ENCODE data around the gene PALLD.

Gene PALLD

DNA sequence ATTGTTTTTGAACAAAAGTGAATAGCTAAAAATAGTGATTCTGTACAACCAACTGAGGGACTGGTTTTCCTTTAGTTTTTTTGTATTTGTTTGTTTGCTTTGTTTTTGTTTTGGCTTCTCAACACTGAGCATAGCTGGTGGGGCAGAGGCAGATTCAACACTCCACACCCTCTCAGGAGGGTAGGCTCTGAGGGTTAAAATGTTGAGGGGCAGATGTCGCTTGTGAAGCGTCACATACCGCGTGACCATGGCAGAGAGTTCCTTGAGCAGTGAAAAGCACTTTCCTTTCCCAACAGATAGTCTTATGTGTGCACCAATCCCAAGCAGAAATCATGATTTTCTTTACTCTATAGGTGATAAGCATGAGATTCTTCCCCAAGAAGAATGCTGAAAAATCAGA is 155.0 kb downstream of the PALLD start:
- TF ChIP-seq ZNF114 (tag by site-specific recombination; IDR thresholded peaks at IDR 0.05) (no peak), ZNF433 (tag by site-specific recombination; IDR thresholded peaks at IDR 0.05; ENCODE audit: low read depth) (no peak)
- Histone ChIP-seq H3K4me1 (ENCODE audit: control insufficient read depth, insufficient read depth, low read length) (peaks cover 24% of the 10 kb centered on the region), H3K4me3 (ENCODE audit: low read depth, low read length) (no peak overlapping the region), H3K36me3 (ENCODE audit: control insufficient read depth in 2 of 2, insufficient read depth in 1 of 2, low read length in 2 of 2) (no peaks in the 10 kb centered on the region), H3K9me3 (ENCODE audit: control insufficient read depth, insufficient read depth, low read depth, low read length) (no peaks in the 10 kb centered on the region), H3K27ac (ENCODE audit: extremely low read depth, low read depth, low read length) (no peak overlapping the region)
- ChIA-PET POLR2A (no interaction called here), CTCF (no interaction called here)

GRCh38 chr4:168652755-168653154 is 155.9 kb downstream of the PALLD start:
- TF ChIP-seq ZNF639 (tag by site-specific recombination; IDR thresholded peaks at IDR 0.05): no peak
- no peak for TF ChIP-seq TCF7L2 (IDR thresholded peaks at IDR 0.05; ENCODE audit: borderline replicate concordance, low read depth, low read length)
- no peak for TF ChIP-seq ZNF366 (tag by site-specific recombination; conservative IDR thresholded peaks at IDR 0.05)
- TF ChIP-seq YY1 (tag by site-specific recombination; IDR thresholded peaks at IDR 0.05): no peak
- TF ChIP-seq ZNF416 (tag by site-specific recombination; IDR thresholded peaks at IDR 0.05): no peak
- TF ChIP-seq ZNF239 (tag by site-specific recombination; IDR thresholded peaks at IDR 0.05): no peak
- no peak for TF ChIP-seq ZNF521 (tag by site-specific recombination; IDR thresholded peaks at IDR 0.05)
- no peak for TF ChIP-seq ZBTB7A (tag by site-specific recombination; IDR thresholded peaks at IDR 0.05; ENCODE audit: low read depth)
- TF ChIP-seq, protein P1, sequence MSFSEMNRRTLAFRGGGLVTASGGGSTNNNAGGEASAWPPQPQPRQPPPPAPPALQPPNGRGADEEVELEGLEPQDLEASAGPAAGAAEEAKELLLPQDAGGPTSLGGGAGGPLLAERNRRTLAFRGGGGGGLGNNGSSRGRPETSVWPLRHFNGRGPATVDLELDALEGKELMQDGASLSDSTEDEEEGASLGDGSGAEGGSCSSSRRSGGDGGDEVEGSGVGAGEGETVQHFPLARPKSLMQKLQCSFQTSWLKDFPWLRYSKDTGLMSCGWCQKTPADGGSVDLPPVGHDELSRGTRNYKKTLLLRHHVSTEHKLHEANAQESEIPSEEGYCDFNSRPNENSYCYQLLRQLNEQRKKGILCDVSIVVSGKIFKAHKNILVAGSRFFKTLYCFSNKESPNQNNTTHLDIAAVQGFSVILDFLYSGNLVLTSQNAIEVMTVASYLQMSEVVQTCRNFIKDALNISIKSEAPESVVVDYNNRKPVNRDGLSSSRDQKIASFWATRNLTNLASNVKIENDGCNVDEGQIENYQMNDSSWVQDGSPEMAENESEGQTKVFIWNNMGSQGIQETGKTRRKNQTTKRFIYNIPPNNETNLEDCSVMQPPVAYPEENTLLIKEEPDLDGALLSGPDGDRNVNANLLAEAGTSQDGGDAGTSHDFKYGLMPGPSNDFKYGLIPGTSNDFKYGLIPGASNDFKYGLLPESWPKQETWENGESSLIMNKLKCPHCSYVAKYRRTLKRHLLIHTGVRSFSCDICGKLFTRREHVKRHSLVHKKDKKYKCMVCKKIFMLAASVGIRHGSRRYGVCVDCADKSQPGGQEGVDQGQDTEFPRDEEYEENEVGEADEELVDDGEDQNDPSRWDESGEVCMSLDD (tag by site-specific recombination; IDR thresholded peaks at IDR 0.05): no peak
- TF ChIP-seq ZNF555 (tag by site-specific recombination; conservative IDR thresholded peaks at IDR 0.05): no peak
- no peak for TF ChIP-seq OSR2 (tag by site-specific recombination; IDR thresholded peaks at IDR 0.05)
- TF ChIP-seq, protein P2, sequence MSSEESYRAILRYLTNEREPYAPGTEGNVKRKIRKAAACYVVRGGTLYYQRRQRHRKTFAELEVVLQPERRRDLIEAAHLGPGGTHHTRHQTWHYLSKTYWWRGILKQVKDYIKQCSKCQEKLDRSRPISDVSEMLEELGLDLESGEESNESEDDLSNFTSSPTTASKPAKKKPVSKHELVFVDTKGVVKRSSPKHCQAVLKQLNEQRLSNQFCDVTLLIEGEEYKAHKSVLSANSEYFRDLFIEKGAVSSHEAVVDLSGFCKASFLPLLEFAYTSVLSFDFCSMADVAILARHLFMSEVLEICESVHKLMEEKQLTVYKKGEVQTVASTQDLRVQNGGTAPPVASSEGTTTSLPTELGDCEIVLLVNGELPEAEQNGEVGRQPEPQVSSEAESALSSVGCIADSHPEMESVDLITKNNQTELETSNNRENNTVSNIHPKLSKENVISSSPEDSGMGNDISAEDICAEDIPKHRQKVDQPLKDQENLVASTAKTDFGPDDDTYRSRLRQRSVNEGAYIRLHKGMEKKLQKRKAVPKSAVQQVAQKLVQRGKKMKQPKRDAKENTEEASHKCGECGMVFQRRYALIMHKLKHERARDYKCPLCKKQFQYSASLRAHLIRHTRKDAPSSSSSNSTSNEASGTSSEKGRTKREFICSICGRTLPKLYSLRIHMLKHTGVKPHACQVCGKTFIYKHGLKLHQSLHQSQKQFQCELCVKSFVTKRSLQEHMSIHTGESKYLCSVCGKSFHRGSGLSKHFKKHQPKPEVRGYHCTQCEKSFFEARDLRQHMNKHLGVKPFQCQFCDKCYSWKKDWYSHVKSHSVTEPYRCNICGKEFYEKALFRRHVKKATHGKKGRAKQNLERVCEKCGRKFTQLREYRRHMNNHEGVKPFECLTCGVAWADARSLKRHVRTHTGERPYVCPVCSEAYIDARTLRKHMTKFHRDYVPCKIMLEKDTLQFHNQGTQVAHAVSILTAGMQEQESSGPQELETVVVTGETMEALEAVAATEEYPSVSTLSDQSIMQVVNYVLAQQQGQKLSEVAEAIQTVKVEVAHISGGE (tag by site-specific recombination; conservative IDR thresholded peaks at IDR 0.05; ENCODE audit: low read depth): no peak
- no peak for TF ChIP-seq ZNF544 (tag by site-specific recombination; IDR thresholded peaks at IDR 0.05)
- TF ChIP-seq ZNF621 (tag by site-specific recombination; IDR thresholded peaks at IDR 0.05): no peak
- no peak for TF ChIP-seq ZNF354C (tag by site-specific recombination; IDR thresholded peaks at IDR 0.05; ENCODE audit: borderline replicate concordance, low read depth)
- no peak for TF ChIP-seq ZNF473 (tag by site-specific recombination; IDR thresholded peaks at IDR 0.05)
- no peak for TF ChIP-seq ZNF530 (tag by site-specific recombination; IDR thresholded peaks at IDR 0.05; ENCODE audit: low read depth)
- no peak for TF ChIP-seq ZNF792 (tag by site-specific recombination; IDR thresholded peaks at IDR 0.05)
- no peak for TF ChIP-seq REPIN1 (tag by site-specific recombination; IDR thresholded peaks at IDR 0.05; ENCODE audit: low read depth)
- no peaks in the 10 kb centered on the region for H3K36me3 ChIP-seq (ENCODE audit: control insufficient read depth in 2 of 2, insufficient read depth in 1 of 2, low read length in 2 of 2)

More at GRCh38 chr4:168652755-168653154, 155.9 kb downstream of the PALLD start:
- no peak overlapping the region for H3K4me3 ChIP-seq (ENCODE audit: low read depth, low read length)
- ChIA-PET CTCF (interaction anchor here (0.7 kb wide), 1 partner anchor 58 kb away, joined by 5 read pairs; no protein-coding TSS in a partner anchor), POLR2A (no interaction called here)
- no peaks in the 10 kb centered on the region for H3K9me3 ChIP-seq (ENCODE audit: control insufficient read depth, insufficient read depth, low read depth, low read length)
- H3K27ac ChIP-seq (ENCODE audit: extremely low read depth, low read depth, low read length): no peak overlapping the region
- peaks cover 24% of the 10 kb centered on the region for H3K4me1 ChIP-seq (ENCODE audit: control insufficient read depth, insufficient read depth, low read length)

Measured in HEK293 (cell line).